ENCODE results near the gene KCNF1. TPM values are rescaled to one million over a fixed set of nuclear protein-coding genes. Genes with fewer than 3 reads are reported as not detected.

The KCNF1 gene
- polyA plus RNA-seq, 1 donor from 2014 or later, result 11.4 TPM

DNA sequence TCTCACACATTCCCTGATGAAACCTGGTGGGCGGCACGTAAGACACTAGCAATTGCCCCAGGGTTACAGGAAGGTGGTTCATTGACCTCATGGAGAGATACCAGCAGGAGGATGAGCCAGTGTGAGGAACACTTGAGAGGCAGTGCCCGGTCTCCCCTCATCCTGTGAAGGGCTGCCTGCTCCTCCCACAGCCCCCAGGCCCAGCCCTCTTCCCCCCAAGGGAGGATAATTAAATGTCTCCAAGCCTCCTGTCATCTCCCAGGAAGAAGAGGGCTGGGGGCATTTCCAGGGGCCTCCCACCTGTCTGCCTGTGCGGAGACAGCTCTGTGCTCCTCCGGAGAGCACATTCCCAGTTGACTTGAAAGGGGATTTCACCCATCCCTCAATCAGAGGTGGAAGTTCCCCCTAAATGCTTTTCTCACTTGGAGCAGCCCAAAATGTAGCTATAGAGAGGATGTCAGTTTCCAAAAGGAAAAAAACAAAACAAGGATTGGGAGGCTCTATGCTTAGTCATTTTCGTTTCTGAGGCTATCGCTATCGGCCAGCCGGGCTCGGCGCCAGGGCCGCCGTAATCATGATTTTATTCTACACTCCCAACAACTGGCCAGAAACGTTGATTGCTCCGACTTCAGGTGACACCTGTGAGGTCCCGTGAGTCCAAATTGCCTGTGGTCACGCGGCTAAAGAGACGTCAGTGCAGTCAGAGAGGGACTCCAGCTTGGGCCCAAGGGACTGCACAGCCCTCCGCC, 7.1 kb downstream of the KCNF1 start:
- no peak overlapping the region for H3K9ac ChIP-seq (ENCODE audit: low read length)
- H3K4me2 ChIP-seq (ENCODE audit: low read length), result no peak overlapping the region
- H2AFZ ChIP-seq (ENCODE audit: low read depth, low read length), result no peak overlapping the region
- H3K27me3 ChIP-seq (ENCODE audit: insufficient read depth, low read depth, low read length), result no peaks in the 10 kb centered on the region
- no peak overlapping the region for H3K4me3 ChIP-seq (ENCODE audit: low read length)
- H3K36me3 ChIP-seq (ENCODE audit: insufficient read depth, low read length), result no peaks in the 10 kb centered on the region
- H3K9me2 ChIP-seq (ENCODE audit: insufficient read depth, low read length), result no peaks in the 10 kb centered on the region
- no peak overlapping the region for H3K27ac ChIP-seq (ENCODE audit: low read length)
- no peaks in the 10 kb centered on the region for H3K9me3 ChIP-seq (ENCODE audit: low read length)
- no peaks in the 10 kb centered on the region for H3K79me2 ChIP-seq (replicated peaks; ENCODE audit: insufficient read depth, low read length)
- TF ChIP-seq POLR2AphosphoS5 (IDR thresholded peaks at IDR 0.05), result no peak
- TF ChIP-seq, protein P1, sequence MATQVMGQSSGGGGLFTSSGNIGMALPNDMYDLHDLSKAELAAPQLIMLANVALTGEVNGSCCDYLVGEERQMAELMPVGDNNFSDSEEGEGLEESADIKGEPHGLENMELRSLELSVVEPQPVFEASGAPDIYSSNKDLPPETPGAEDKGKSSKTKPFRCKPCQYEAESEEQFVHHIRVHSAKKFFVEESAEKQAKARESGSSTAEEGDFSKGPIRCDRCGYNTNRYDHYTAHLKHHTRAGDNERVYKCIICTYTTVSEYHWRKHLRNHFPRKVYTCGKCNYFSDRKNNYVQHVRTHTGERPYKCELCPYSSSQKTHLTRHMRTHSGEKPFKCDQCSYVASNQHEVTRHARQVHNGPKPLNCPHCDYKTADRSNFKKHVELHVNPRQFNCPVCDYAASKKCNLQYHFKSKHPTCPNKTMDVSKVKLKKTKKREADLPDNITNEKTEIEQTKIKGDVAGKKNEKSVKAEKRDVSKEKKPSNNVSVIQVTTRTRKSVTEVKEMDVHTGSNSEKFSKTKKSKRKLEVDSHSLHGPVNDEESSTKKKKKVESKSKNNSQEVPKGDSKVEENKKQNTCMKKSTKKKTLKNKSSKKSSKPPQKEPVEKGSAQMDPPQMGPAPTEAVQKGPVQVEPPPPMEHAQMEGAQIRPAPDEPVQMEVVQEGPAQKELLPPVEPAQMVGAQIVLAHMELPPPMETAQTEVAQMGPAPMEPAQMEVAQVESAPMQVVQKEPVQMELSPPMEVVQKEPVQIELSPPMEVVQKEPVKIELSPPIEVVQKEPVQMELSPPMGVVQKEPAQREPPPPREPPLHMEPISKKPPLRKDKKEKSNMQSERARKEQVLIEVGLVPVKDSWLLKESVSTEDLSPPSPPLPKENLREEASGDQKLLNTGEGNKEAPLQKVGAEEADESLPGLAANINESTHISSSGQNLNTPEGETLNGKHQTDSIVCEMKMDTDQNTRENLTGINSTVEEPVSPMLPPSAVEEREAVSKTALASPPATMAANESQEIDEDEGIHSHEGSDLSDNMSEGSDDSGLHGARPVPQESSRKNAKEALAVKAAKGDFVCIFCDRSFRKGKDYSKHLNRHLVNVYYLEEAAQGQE (IDR thresholded peaks at IDR 0.05; ENCODE audit: borderline replicate concordance), result no peak
- TF ChIP-seq EP300 (conservative IDR thresholded peaks at IDR 0.05; ENCODE audit: poor library complexity, severe bottlenecking), result no peak
- no peak for TF ChIP-seq MXI1 (conservative IDR thresholded peaks at IDR 0.05; ENCODE audit: poor library complexity, severe bottlenecking)
- TF ChIP-seq RAD21 (conservative IDR thresholded peaks at IDR 0.05), result no peak
- TF ChIP-seq, protein P2, sequence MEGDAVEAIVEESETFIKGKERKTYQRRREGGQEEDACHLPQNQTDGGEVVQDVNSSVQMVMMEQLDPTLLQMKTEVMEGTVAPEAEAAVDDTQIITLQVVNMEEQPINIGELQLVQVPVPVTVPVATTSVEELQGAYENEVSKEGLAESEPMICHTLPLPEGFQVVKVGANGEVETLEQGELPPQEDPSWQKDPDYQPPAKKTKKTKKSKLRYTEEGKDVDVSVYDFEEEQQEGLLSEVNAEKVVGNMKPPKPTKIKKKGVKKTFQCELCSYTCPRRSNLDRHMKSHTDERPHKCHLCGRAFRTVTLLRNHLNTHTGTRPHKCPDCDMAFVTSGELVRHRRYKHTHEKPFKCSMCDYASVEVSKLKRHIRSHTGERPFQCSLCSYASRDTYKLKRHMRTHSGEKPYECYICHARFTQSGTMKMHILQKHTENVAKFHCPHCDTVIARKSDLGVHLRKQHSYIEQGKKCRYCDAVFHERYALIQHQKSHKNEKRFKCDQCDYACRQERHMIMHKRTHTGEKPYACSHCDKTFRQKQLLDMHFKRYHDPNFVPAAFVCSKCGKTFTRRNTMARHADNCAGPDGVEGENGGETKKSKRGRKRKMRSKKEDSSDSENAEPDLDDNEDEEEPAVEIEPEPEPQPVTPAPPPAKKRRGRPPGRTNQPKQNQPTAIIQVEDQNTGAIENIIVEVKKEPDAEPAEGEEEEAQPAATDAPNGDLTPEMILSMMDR (IDR thresholded peaks at IDR 0.05; ENCODE audit: poor library complexity, severe bottlenecking), result no peak
- TF ChIP-seq TAF1 (IDR thresholded peaks at IDR 0.05; ENCODE audit: low read depth), result no peak
- no peaks in the 10 kb centered on the region for H3F3A ChIP-seq (ENCODE audit: insufficient read depth, low read length, poor library complexity, severe bottlenecking)
- no peaks in the 10 kb centered on the region for H4K20me1 ChIP-seq (ENCODE audit: insufficient read depth)

DNA sequence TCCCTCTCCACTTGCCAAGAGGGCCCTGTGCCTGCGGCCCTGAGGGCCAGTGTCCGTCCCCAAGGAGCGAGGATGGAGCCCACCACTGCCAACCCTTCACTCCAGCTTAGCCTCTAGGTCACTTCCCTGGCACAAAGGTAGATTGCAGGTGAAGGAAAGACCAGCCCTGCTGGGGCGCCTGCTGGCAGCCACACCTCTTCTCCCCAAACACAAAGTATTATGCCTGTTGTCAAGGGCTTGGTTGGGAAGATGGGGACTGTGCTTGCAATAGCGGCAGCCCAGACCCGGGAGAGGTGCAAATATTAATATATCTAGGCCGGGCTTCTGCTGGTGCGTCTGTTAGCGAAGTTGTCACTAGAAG, 7.7 kb downstream of the KCNF1 start:
- no peaks in the 10 kb centered on the region for H3K9me2 ChIP-seq (ENCODE audit: insufficient read depth, low read length)
- H3K36me3 ChIP-seq (ENCODE audit: insufficient read depth, low read length), result no peaks in the 10 kb centered on the region
- no peaks in the 10 kb centered on the region for H4K20me1 ChIP-seq (ENCODE audit: insufficient read depth)
- TF ChIP-seq EP300 (conservative IDR thresholded peaks at IDR 0.05; ENCODE audit: poor library complexity, severe bottlenecking) (no peak), POLR2AphosphoS5 (IDR thresholded peaks at IDR 0.05) (no peak), SMC3 (conservative IDR thresholded peaks at IDR 0.05; ENCODE audit: poor library complexity) (no peak), RAD21 (conservative IDR thresholded peaks at IDR 0.05) (no peak), MXI1 (conservative IDR thresholded peaks at IDR 0.05; ENCODE audit: poor library complexity, severe bottlenecking) (no peak), EZH2 (IDR thresholded peaks at IDR 0.05; ENCODE audit: borderline replicate concordance, insufficient read depth, low read length, poor library complexity, severe bottlenecking) (no peak), TAF1 (IDR thresholded peaks at IDR 0.05; ENCODE audit: low read depth) (no peak)
- TF ChIP-seq, protein P2 (IDR thresholded peaks at IDR 0.05; ENCODE audit: poor library complexity, severe bottlenecking), result no peak
- TF ChIP-seq, protein P1 (IDR thresholded peaks at IDR 0.05; ENCODE audit: borderline replicate concordance), result no peak
- H3K27ac ChIP-seq (ENCODE audit: low read length), result no peak overlapping the region
- H3K9ac ChIP-seq (ENCODE audit: low read length), result no peak overlapping the region
- no peaks in the 10 kb centered on the region for H3K9me3 ChIP-seq (ENCODE audit: low read length)
- H3F3A ChIP-seq (ENCODE audit: insufficient read depth, low read length, poor library complexity, severe bottlenecking), result no peaks in the 10 kb centered on the region
- H2AFZ ChIP-seq (ENCODE audit: low read depth, low read length), result no peak overlapping the region
- no peak overlapping the region for H3K4me3 ChIP-seq (ENCODE audit: low read length)
- no peak overlapping the region for H3K4me2 ChIP-seq (ENCODE audit: low read length)
- H3K27me3 ChIP-seq (ENCODE audit: insufficient read depth, low read depth, low read length), result no peaks in the 10 kb centered on the region
- no peaks in the 10 kb centered on the region for H3K79me2 ChIP-seq (replicated peaks; ENCODE audit: insufficient read depth, low read length)
